MCF 10A (cell line): ENCODE data around the gene PPARD. TPM values are rescaled to one million over a fixed set of nuclear protein-coding genes. Genes with fewer than 3 reads are reported as not detected.
A peak's percentile ranks its signal among the peaks of the same experiment; 100 is the strongest.

Source experiments
- BruUV-seq: library from RNA; stranded (reverse); fragments of 400-500 nt; replicated peaks from 2 replicates; lab custom pipeline; 2021; lab: Mats Ljungman, UMichigan
- CTCF ChIA-PET: fragments of 300-600 bp; sonication (Branson Sonifier 250); formaldehyde crosslinking; extraction: SDS; loops from one replicate; lab custom pipeline; 2021; ENCODE audit warnings: antibody characterized with exemption, inconsistent platforms; lab: Yijun Ruan, JAX
- POLR2A ChIA-PET: fragments of 300-600, 350-650 bp; sonication (Branson Sonifier 250); formaldehyde crosslinking; extraction: SDS; loops from one replicate; lab custom pipeline; 2020; ENCODE audit warnings: antibody characterized with exemption, inconsistent platforms; lab: Yijun Ruan, JAX
- DNase-seq: peaks from one replicate; pipeline ENCODE4 v3.0.0-alpha.2; 2018; ENCODE audit not compliant: unreplicated experiment
- H3K27ac Mint-ChIP-seq: one replicate; pipeline ENCODE4 v1.8.0; 2022; ENCODE audit warnings: mild to moderate bottlenecking, low read depth, mixed read lengths; ENCODE audit not compliant: unreplicated experiment
- H3K27me3 Mint-ChIP-seq: one replicate; pipeline ENCODE4 v1.8.0; 2022; ENCODE audit warnings: mixed read lengths; ENCODE audit not compliant: insufficient read depth, unreplicated experiment
- H3K36me3 Mint-ChIP-seq: one replicate; pipeline ENCODE4 v1.8.0; 2022; ENCODE audit warnings: mild to moderate bottlenecking, moderate library complexity, mixed read lengths; ENCODE audit not compliant: insufficient read depth, unreplicated experiment
- H3K4me1 Mint-ChIP-seq: one replicate; pipeline ENCODE4 v1.8.0; 2022; ENCODE audit warnings: mixed read lengths; ENCODE audit not compliant: insufficient read depth, unreplicated experiment
- H3K4me3 Mint-ChIP-seq: one replicate; pipeline ENCODE4 v1.8.0; 2022; ENCODE audit warnings: mild to moderate bottlenecking, moderate library complexity, mixed read lengths; ENCODE audit not compliant: unreplicated experiment
- H3K9me3 Mint-ChIP-seq: one replicate; pipeline ENCODE4 v1.8.0; 2022; ENCODE audit warnings: mixed read lengths; ENCODE audit not compliant: unreplicated experiment
- intact Hi-C: fragments of 100-400 bp; cut with micrococcal nuclease; formaldehyde crosslinking; loops from 2 replicates; pipeline ENCODE4 v1.14.1; 2022
- total RNA-seq: library from RNA; stranded (reverse); gene quantifications from 2 replicates; pipeline ENCODE4 v1.2.3, GENCODE V29; 2022
- TF ChIP-seq, protein P1 (sequence below): fragments of 200-600 bp; IDR thresholded peaks from one replicate; pipeline ENCODE4 v1.8.0; 2022; ENCODE audit warnings: antibody characterized with exemption, mild to moderate bottlenecking; ENCODE audit not compliant: unreplicated experiment

The PPARD gene
- total RNA-seq, 1 experiment from 2014 or later, result 13.8 TPM

DNA sequence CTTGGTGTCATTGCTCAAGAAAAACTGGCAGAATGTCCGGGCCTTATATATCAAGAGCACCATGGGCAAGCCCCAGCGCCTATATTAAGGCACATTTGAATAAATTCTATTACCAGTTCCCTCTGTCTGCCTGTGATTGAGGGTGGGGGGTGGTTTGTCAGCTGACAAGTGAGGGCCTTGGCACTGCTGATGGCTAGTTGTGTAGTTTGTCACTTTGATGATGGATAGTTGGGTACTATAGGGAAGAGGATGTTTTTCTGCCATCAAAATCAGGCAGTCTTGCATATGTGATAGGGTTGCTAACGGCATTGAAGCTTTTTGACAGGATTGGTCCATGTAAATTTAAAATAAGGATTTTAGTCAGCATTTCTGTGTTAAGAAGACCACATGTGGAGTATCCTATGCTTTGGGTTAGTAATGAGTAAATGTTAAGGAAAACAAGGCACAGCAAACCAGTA, 128.3 kb downstream of the PPARD start:
- Mint-ChIP-seq H3K4me3 (peak overlapping the region; percentile 95), H3K9me3 (no peaks in the 10 kb centered on the region), H3K27me3 (no peaks in the 10 kb centered on the region), H3K27ac (peak overlapping the region; percentile 97), H3K36me3 (peaks cover 89% of the 10 kb centered on the region), H3K4me1 (peaks cover 13% of the 10 kb centered on the region)
- no peak for DNase-seq
- TF ChIP-seq, protein P1, sequence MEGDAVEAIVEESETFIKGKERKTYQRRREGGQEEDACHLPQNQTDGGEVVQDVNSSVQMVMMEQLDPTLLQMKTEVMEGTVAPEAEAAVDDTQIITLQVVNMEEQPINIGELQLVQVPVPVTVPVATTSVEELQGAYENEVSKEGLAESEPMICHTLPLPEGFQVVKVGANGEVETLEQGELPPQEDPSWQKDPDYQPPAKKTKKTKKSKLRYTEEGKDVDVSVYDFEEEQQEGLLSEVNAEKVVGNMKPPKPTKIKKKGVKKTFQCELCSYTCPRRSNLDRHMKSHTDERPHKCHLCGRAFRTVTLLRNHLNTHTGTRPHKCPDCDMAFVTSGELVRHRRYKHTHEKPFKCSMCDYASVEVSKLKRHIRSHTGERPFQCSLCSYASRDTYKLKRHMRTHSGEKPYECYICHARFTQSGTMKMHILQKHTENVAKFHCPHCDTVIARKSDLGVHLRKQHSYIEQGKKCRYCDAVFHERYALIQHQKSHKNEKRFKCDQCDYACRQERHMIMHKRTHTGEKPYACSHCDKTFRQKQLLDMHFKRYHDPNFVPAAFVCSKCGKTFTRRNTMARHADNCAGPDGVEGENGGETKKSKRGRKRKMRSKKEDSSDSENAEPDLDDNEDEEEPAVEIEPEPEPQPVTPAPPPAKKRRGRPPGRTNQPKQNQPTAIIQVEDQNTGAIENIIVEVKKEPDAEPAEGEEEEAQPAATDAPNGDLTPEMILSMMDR, result no peak
- ChIA-PET POLR2A (interaction anchor here (0.7 to 10.3 kb wide), 14 partner anchors 8 to 340 kb away, joined by 3 to 198 read pairs (median 4); partner anchors contain the start of genes FANCE, PPARD and TEAD3), CTCF (interaction anchor here (0.6 to 1.3 kb wide), 6 partner anchors 9 to 266 kb away, joined by 3 to 7 read pairs (median 4); no protein-coding TSS in a partner anchor)
- BruUV-seq, result no TSS peak
- intact Hi-C loops, result loop anchor here (2.0 kb wide), 1 partner anchor 14 kb away; no protein-coding TSS in a partner anchor

DNA sequence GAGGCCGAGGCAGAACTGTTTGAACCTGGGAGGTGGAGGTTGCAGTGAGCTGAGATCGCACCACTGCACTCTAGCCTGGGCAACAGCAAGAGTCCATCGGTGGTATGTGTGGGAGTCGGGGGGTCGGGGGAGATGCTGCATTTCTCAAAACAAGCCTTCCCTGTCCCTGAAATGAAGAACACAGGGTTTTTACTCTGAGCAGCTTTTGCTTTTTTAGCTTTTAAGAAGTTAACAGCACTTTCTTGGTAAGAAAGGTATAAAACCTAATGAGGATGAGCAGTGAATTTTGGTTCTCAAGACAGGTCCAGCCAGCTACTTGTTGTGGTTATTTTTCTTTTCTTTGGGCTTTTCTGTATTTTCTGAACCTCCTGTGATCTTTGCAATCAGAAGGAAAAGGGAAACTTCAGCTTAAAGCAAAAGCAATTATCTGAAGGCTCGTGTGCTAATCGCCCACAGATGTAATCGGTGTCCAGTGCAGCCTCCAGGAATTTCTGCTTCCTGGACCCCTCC, 129.5 kb downstream of the PPARD start:
- ChIA-PET CTCF (interaction anchor here (0.7 to 1.3 kb wide), 5 partner anchors 8 to 265 kb away, joined by 3 to 4 read pairs (median 3); no protein-coding TSS in a partner anchor), POLR2A (interaction anchor here (0.8 to 10.3 kb wide), 10 partner anchors 8 to 265 kb away, joined by 3 to 198 read pairs (median 5); partner anchors contain the start of genes ARMC12, FANCE, PPARD and TEAD3)
- DNase-seq, result no peak
- BruUV-seq, result no TSS peak
- H3K4me3 Mint-ChIP-seq, result peak overlapping the region; percentile 95
- H3K27ac Mint-ChIP-seq, result peak overlapping the region; percentile 97
- H3K4me1 Mint-ChIP-seq, result peaks cover 13% of the 10 kb centered on the region
- intact Hi-C loops, result loop anchor here (2.0 kb wide), 1 partner anchor 13 kb away; no protein-coding TSS in a partner anchor
- H3K27me3 Mint-ChIP-seq, result no peaks in the 10 kb centered on the region
- H3K9me3 Mint-ChIP-seq, result no peaks in the 10 kb centered on the region
- TF ChIP-seq, protein P1, result no peak
- H3K36me3 Mint-ChIP-seq, result peaks cover 90% of the 10 kb centered on the region

DNA sequence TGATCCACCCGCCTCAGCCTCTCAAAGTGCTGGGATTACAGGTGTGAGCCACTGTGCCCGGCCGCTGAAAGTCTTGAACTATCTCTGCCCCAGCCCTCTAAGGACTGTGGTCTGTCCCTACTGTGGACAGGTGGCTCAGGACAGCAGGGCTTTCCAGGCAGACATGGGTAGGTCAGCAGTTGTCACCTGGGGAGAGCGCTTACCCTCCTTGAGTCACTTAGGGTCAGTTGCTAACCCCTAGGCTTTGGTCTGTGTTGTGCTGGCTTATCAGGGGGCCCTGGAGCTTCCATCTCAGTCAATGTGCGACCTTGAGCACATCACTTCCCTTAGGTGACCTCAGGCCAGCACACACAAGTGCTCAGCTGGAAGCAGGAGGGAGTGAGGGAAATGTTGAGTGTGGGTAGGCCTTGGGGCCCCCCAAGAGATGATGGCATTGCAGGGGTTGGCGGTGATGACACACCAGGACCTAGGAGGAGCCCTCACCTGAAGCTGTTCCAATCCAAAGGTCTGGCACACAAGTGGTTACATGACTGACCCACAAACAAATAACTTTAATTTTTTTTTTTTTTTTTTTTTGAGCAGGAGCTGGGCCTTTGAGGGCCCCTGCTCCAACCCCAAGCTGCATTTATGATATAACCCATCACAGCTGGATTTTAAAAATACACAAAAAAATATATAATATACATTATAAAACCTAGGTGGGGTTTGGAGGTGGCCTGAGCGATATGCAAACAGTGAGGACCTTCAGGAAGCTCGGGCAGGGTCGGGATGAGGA, 130.9 kb downstream of the PPARD start:
- TF ChIP-seq, protein P1, result no peak
- no TSS peak for BruUV-seq
- ChIA-PET CTCF (interaction anchor here (0.6 to 1.0 kb wide), 3 partner anchors 79 to 1271 kb away, joined by 3 to 4 read pairs (median 3); no protein-coding TSS in a partner anchor), POLR2A (interaction anchor here (0.7 to 10.3 kb wide), 6 partner anchors 10 to 175 kb away, joined by 3 to 198 read pairs (median 18); partner anchors contain the start of genes DEF6, FANCE and TEAD3)
- H3K36me3 Mint-ChIP-seq, result peaks cover 81% of the 10 kb centered on the region
- H3K4me3 Mint-ChIP-seq, result no peak overlapping the region
- H3K9me3 Mint-ChIP-seq, result no peaks in the 10 kb centered on the region
- no peak for DNase-seq
- no peak overlapping the region for H3K27ac Mint-ChIP-seq
- H3K27me3 Mint-ChIP-seq, result no peaks in the 10 kb centered on the region
- H3K4me1 Mint-ChIP-seq, result peaks cover 13% of the 10 kb centered on the region
- intact Hi-C loops, result no loop called here

DNA sequence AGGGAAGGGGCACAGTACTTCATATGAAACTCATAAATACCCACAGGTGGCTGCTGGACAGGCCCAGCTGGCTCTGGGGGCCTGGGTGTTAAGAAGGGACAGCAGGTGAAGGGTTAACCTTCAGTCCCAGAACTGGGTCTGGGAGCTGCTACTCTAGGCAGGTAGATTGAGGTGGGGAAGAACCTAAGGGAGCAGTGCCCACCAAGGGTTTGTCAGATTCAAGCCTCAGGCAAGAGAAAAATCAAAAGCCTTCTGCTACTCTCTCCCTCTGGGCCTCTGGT, 131.4 kb downstream of the PPARD start:
- CTCF ChIA-PET, result no interaction called here
- intact Hi-C loops, result no loop called here
- peaks cover 76% of the 10 kb centered on the region for H3K36me3 Mint-ChIP-seq
- DNase-seq, result no peak
- no peaks in the 10 kb centered on the region for H3K9me3 Mint-ChIP-seq
- TF ChIP-seq, protein P1, result no peak
- H3K4me3 Mint-ChIP-seq, result no peak overlapping the region
- no TSS peak for BruUV-seq
- no peaks in the 10 kb centered on the region for H3K27me3 Mint-ChIP-seq
- POLR2A ChIA-PET, result interaction anchor here (0.9 to 10.3 kb wide), 4 partner anchors 9 to 95 kb away, joined by 3 to 198 read pairs (median 18); partner anchors contain the start of gene FANCE
- H3K27ac Mint-ChIP-seq, result no peak overlapping the region
- peaks cover 13% of the 10 kb centered on the region for H3K4me1 Mint-ChIP-seq
